Tibial nerve (tissue), 3 donors: Measurements from ENCODE around the gene ITGB7.

Source experiments
- POLR2A ChIP-seq, 2 donors: fragments of 450-650 bp; IDR thresholded peaks; one replicate each; pipeline ENCODE4 v1.6.1; 2017; ENCODE audit warnings: antibody characterized with exemption in 2 of 2, mild to moderate bottlenecking in 2 of 2, moderate library complexity in 2 of 2
- TF ChIP-seq, protein P1 (sequence below), 5 experiments: fragments of 200-600 bp in 3 of 5; fragments of 450-650 bp in 2 of 5; sonication (generic) in 3 of 5; IDR thresholded peaks; one replicate each; pipeline ENCODE4 v1.5.1; 2016 to 2019; ENCODE audit warnings: antibody characterized with exemption in 5 of 5, mild to moderate bottlenecking in 3 of 5, moderate library complexity in 2 of 5

DNA sequence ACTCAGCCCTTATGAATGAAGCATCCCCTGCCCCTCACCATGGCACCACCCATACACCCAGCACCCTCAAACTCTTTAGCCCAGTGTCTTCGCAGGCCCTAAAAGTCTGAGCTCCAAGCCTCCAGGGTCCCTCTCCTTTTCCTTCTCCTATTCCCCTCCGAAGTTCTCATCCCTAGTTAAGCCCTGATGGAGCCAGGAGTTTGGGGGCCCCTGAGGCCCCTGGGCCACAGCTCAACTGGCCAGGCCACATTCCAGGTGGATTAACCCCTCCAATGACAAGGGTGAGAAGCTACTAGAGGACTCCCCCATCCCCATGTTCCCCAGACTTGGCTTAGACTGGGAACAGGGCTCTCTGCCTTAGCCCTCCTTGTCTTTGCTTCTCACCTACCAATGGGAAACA lies 22.4 kb upstream of the ITGB7 start:
- TF ChIP-seq, protein P1, sequence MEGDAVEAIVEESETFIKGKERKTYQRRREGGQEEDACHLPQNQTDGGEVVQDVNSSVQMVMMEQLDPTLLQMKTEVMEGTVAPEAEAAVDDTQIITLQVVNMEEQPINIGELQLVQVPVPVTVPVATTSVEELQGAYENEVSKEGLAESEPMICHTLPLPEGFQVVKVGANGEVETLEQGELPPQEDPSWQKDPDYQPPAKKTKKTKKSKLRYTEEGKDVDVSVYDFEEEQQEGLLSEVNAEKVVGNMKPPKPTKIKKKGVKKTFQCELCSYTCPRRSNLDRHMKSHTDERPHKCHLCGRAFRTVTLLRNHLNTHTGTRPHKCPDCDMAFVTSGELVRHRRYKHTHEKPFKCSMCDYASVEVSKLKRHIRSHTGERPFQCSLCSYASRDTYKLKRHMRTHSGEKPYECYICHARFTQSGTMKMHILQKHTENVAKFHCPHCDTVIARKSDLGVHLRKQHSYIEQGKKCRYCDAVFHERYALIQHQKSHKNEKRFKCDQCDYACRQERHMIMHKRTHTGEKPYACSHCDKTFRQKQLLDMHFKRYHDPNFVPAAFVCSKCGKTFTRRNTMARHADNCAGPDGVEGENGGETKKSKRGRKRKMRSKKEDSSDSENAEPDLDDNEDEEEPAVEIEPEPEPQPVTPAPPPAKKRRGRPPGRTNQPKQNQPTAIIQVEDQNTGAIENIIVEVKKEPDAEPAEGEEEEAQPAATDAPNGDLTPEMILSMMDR (IDR thresholded peaks at IDR 0.05): no peak
- no peak for TF ChIP-seq POLR2A (IDR thresholded peaks at IDR 0.05)
